GM21528 (cell line): ENCODE results near the gene DUOXA1.
A peak's percentile ranks its signal among the peaks of the same experiment; 100 is the strongest.

Experiments
- ATAC-seq: cut with Tn5 transposase; IDR thresholded peaks from one replicate; pipeline ENCODE4 v1.9.1; 2021; ENCODE audit warnings: mild to moderate bottlenecking, moderate library complexity; ENCODE audit not compliant: unreplicated experiment, low FRiP score

The DUOXA1 gene

DNA sequence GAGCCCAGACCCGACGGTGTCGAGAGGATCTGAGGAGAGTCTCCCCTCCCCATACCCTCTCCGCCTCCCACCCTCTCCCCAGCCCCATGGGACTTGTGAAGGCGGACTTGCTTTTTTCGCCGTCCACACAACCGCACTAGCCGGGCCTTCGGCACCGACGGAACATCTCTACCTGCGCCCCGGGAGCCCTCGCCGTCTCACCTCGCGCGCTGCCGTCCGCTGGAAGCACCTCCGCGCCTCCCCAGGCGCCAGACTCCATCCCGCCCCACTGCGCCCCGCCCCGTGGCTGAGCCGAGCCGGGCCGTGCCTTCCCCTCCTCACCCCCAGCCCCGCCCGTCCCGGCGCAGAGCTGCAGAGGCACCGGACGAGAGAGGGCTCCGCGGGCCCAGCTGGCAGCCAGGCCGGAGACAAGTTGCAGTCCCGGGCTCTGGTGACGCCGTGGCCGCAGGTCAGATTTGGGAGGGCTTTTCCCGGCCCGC is at the start of gene DUOXA1, which contains the start of gene DUOX1:
Gene DUOXA1, minus strand, starts transcription at position 229 of the 479 bp plus-strand sequence. CDS start 6,865 bp downstream, outside the sequence.
Gene DUOX1, plus strand, starts transcription at position 344 of the 479 bp plus-strand sequence. CDS start 1,973 bp downstream, outside the sequence.
- no peak for ATAC-seq

DNA sequence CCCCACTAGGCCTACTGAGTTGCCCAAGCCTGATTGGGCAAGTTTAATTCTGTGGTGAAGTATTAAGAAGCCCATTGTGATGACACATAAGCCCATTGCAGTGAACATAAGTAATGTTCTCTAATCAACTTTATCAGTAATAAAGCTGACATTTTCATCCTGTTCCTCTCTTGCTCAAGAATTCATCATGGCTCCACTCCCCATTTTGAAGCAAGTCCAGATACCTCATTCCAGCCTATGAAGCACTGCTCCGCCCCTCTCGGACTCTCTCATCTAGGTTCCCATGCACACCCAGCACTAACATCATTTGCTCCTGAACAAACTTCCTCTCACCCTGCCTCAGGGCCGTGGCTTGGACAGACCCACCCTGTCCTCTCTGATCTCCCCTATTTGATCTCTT is 47.6 kb upstream of the DUOXA1 start:
- ATAC-seq: no peak

DNA sequence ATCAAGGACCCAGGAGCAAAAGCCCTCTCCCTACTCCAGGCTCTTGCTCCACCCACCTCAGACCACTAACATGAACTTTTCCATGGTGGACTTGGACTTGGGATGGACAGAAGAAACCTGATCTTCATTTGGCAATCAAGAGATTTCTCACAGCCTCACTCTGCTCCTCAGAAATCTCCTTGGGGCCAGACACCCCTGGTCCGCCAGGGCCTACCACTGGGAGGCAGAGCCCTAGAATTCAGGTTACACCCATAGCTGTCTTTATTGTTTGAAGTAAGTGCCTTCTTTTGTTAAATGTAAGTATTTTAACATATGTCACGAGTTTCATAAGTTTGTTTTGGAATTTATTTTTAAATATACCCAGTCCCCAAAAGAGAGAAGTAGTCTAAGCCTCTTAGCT is 44.9 kb upstream of the DUOXA1 start:
- no peak for ATAC-seq

DNA sequence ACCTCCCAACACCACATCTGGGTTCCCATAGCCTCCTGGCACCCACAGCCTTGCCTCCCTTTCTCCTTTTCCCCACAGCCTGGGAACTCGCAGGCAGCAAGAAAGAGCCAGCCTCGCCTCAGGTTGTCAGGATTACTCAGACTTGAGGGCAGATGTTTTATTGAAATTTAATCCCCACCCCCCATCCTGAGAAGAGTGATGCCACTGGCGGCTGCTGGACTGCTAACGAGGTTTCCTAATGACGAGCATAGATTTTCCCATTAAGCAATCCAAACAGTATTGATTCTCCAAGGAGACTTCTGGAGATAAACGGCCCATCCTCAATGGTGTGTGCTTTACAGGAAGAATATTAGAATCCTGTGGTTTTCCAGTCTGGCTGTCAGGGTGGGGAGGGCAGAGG is 44.4 kb upstream of the DUOXA1 start:
- ATAC-seq: no peak

- ATAC-seq: no peak
Measured at GRCh38 chr15:45171912-45172311, 42.2 kb upstream of the DUOXA1 start.

GRCh38 chr15:45169608-45170480 is 40.2 kb upstream of the DUOXA1 start:
- no peak for ATAC-seq

DNA sequence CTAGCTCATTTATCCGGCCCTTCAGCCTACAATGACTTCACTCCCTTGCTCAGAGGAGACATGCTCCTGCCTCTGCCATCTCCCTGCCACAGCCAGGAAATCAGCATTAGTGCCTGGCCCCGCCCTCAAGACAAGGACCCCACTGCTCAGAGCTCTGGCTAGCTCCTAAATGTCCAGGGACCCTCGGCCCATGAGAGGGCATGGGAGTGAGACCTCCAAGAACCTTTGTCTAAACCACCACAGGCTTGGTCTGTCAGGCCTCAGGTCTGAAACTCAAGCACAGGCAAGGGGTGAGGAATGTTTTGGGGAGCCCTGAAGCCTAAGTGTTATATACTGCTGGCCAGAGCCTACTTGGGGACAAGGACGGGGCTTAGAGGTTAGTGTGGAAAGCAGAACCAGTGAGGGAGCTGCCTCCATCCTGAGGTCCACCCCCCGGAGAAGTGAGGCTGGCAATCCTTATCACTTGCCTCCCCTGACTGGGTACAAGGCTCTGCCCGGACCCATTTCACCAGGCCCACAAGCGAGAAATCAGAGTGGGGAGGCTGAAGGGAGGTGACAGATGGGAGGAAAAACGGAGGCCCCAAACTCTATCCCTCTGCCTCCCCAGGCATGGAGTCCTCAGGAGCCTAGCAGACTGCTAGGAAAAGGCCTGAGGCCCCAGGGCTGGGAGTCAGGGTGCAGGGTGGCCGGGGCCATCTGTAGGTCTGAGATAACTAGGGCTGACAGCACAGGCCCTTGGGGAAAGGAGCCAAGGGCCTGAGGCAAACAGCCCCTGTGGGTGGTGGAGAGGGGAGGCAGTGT is 39.3 kb upstream of the DUOXA1 start:
- no peak for ATAC-seq

DNA sequence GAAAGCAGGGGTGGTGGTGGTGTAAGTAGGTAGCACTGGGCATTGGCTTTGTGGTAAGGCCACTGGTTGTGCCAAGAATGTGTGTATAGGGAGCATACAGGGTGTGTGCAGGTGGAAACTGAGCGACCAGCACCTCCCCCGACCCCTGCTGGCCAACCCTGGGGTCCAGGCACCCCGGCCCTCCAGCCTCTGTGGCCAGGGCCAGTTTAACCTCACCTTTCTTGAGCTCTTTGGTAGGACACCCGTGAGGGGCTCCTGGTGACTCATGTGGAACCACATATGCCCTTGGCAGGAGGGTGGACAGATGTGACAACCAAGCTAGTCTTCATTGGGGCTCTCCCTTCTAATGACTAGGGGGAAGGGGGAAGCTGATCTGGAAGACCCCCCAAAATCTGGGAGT is 38.6 kb upstream of the DUOXA1 start:
- no peak for ATAC-seq

GRCh38 chr15:45167631-45168205 is 38.0 kb upstream of the DUOXA1 start:
- ATAC-seq: no peak

- peak; percentile 82 for ATAC-seq
Measured at GRCh38 chr15:45166834-45167630, 37.4 kb upstream of the DUOXA1 start.

DNA sequence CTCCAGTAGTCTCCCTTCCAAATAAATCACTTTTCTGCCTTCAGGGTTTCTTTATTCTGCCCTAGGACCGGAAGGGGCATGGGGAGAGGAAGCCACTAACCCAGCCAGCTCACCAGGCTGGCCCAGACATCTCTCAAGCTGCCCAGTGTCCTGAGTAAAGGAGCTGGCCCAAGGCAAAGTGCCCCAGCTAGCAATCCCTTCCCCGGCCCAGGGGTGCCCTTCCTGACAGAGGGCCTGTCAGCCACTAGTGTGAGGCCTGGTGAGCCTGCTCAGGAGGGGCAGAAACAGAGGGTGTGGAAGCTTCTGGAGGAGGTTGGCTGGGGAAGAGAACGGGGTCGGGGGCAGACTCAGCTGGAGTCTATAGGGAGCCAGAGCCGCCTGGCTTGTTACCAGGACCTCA is 35.9 kb upstream of the DUOXA1 start:
- ATAC-seq: no peak

DNA sequence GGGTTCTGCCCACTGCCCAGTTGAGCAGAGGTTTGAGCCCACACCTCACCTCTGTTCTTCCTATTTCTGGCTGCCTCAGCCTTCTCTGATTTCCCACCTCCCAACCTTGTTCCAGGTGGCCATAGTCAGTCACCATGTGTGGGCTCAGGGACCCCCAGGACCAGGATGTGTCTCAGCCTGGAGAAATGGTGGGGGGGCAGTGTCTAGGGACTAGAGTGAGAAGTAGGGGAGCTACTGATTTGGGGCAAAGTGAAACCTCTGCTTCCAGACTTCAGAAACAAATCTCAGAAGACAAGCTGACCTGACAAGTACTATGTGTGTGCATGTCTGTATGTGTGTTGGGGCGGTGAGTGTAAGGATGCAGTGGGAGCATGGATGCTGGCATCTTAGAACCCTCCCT is 35.2 kb upstream of the DUOXA1 start:
- no peak for ATAC-seq

- no peak for ATAC-seq
Measured at GRCh38 chr15:45163508-45163856, 33.8 kb upstream of the DUOXA1 start.

- no peak for ATAC-seq
Measured at GRCh38 chr15:45162771-45163507, 33.3 kb upstream of the DUOXA1 start.

DNA sequence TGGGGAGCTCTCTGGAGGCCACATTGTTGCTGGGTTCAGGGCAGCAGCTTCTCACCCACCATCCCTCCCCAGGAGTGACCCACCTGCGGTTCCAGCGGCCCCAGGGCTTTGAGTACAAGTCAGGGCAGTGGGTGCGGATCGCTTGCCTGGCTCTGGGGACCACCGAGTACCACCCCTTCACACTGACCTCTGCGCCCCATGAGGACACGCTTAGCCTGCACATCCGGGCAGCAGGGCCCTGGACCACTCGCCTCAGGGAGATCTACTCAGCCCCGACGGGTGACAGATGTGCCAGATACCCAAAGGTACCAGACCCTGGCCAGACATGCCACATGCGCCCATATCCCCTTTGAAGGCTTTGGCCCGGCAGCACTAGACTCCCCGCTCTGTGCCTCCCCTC is 32.0 kb upstream of the DUOXA1 start:
- ATAC-seq: no peak

GRCh38 chr15:45157974-45158373 is 28.3 kb upstream of the DUOXA1 start:
- ATAC-seq: no peak

DNA sequence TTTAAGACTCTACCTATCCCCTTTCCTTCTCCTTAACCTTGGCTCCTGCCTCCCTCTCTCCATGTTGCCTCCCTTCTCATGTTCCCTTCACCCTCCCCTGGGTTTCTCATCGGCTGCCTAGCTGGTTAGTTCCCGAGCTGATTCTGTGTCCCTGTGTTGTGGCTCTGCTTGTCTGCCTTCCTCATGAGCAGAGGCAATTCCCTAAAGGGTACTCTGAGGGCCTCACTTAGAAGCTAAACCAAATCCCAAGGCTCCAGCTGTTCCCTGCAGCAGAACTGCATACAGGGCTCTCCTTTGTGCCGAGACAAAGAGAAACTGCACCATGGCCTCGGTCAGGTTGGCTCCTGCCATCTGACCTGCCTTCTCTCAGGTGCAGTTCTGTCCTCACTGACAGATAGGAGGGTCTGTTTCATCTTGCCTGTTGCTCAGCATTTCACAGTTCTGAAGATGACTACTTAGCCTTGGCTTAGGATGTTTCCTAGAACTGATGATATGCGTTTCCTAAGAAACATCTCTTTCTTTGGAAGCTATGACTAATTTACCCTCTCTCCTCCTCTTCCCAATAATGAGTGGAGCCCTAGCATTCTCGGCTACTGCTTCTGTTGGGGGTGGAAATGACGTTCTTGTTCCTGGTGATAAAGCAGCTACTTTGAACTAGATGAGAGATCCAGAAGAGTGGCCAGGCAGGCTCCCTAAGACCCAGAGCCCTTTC is 27.2 kb upstream of the DUOXA1 start:
- no peak for ATAC-seq

DNA sequence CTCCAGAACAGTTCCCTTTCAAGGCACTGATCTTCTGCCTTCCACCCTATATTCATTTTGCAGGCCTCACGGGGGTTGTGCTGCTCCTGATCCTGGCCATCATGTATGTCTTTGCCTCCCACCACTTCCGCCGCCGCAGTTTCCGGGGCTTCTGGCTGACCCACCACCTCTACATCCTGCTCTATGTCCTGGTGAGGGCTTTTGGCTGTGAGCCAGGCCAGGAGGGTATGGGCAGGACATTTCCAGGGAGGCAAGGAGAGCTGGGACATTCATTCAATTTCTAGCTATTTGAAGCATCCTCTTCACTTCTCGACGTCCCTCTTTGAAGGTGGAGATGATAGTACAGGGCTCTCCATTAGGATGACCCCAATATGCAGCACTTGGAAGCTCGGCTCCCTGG is 26.1 kb upstream of the DUOXA1 start:
- ATAC-seq: no peak
